ENCODE measurements around the gene WFDC2. TPM values are rescaled to one million over a fixed set of nuclear protein-coding genes. Genes with fewer than 3 reads are reported as not detected.
A peak's percentile ranks its signal among the peaks of the same experiment; 100 is the strongest.

The WFDC2 gene
- total and polyA plus RNA-seq, 7 donors: 0.22 to 0.74 (median 0.38) TPM; not detected in 3

- H3K4me3 ChIP-seq: no peak overlapping the region
- intact Hi-C loops (cut with DNase I): no loop called here
- no peaks in the 10 kb centered on the region for H3K4me1 ChIP-seq
- peaks cover under 1 to 52% of the 10 kb centered on the region in 2 donors for H3K36me3 ChIP-seq (ENCODE audit: insufficient read depth in 1 of 2, low read depth in 1 of 2)
- no peak overlapping the region for H3K27ac ChIP-seq
- no peaks in the 10 kb centered on the region for H3K27me3 ChIP-seq (ENCODE audit: insufficient read depth in 3 of 3, low read length in 2 of 3)
- TF ChIP-seq, protein P1, sequence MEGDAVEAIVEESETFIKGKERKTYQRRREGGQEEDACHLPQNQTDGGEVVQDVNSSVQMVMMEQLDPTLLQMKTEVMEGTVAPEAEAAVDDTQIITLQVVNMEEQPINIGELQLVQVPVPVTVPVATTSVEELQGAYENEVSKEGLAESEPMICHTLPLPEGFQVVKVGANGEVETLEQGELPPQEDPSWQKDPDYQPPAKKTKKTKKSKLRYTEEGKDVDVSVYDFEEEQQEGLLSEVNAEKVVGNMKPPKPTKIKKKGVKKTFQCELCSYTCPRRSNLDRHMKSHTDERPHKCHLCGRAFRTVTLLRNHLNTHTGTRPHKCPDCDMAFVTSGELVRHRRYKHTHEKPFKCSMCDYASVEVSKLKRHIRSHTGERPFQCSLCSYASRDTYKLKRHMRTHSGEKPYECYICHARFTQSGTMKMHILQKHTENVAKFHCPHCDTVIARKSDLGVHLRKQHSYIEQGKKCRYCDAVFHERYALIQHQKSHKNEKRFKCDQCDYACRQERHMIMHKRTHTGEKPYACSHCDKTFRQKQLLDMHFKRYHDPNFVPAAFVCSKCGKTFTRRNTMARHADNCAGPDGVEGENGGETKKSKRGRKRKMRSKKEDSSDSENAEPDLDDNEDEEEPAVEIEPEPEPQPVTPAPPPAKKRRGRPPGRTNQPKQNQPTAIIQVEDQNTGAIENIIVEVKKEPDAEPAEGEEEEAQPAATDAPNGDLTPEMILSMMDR (IDR thresholded peaks at IDR 0.05): no peak
- no peak for DNase-seq
- WGBS, 3 donors: 70 to 73% (median 70%) methylated on average over 5 of the region's 5 CpGs
- no peaks in the 10 kb centered on the region for H3K9me3 ChIP-seq
- ATAC-seq: peak in 1 of 4 donors; percentile 17
Observed at GRCh38 chr20:45426320-45427016, 43.1 kb upstream of the WFDC2 start.

- TF ChIP-seq, protein P1 (IDR thresholded peaks at IDR 0.05): no peak
- 81 to 82% (median 81%) methylated on average over 14 of the region's 14 CpGs for WGBS, 3 donors
- H3K36me3 ChIP-seq (ENCODE audit: insufficient read depth in 1 of 2, low read depth in 1 of 2): peaks cover 0 to 42% of the 10 kb centered on the region in 2 donors
- DNase-seq: no peak
- no peak for ATAC-seq
- no peaks in the 10 kb centered on the region for H3K27me3 ChIP-seq (ENCODE audit: insufficient read depth in 3 of 3, low read length in 2 of 3)
- no peaks in the 10 kb centered on the region for H3K9me3 ChIP-seq
- no peak overlapping the region for H3K27ac ChIP-seq
- H3K4me1 ChIP-seq: no peaks in the 10 kb centered on the region
- H3K4me3 ChIP-seq: no peak overlapping the region
- intact Hi-C loops (cut with DNase I): no loop called here
Observed at GRCh38 chr20:45427236-45428149, 42.1 kb upstream of the WFDC2 start.

- Histone ChIP-seq H3K36me3 (ENCODE audit: insufficient read depth in 1 of 2, low read depth in 1 of 2) (peaks cover 0 to 21% of the 10 kb centered on the region in 2 donors), H3K9me3 (no peaks in the 10 kb centered on the region), H3K27ac (no peak overlapping the region), H3K27me3 (ENCODE audit: insufficient read depth in 3 of 3, low read length in 2 of 3) (no peaks in the 10 kb centered on the region), H3K4me3 (no peak overlapping the region), H3K4me1 (no peaks in the 10 kb centered on the region)
- ATAC-seq: no peak
- WGBS, 3 donors: 79 to 82% (median 79%) methylated on average over 2 of the region's 2 CpGs
- TF ChIP-seq, protein P1 (IDR thresholded peaks at IDR 0.05): no peak
- intact Hi-C loops (cut with DNase I): no loop called here
- DNase-seq: no peak
Observed at GRCh38 chr20:45429618-45430017, 39.9 kb upstream of the WFDC2 start.

GRCh38 chr20:45432294-45432693 lies 37.3 kb upstream of the WFDC2 start:
- no peak overlapping the region for H3K4me3 ChIP-seq
- no peak overlapping the region for H3K27ac ChIP-seq
- TF ChIP-seq, protein P1 (IDR thresholded peaks at IDR 0.05): no peak
- H3K36me3 ChIP-seq (ENCODE audit: insufficient read depth in 1 of 2, low read depth in 1 of 2): no peaks in the 10 kb centered on the region
- H3K9me3 ChIP-seq: no peaks in the 10 kb centered on the region
- no peak for DNase-seq
- intact Hi-C loops (cut with DNase I): no loop called here
- peaks cover 7% of the 10 kb centered on the region for H3K4me1 ChIP-seq
- 63 to 69% (median 65%) methylated on average over 5 of the region's 5 CpGs for WGBS, 3 donors
- ATAC-seq: no peak
- no peaks in the 10 kb centered on the region for H3K27me3 ChIP-seq (ENCODE audit: insufficient read depth in 3 of 3, low read length in 2 of 3)
